HFFc6 (cell line): ENCODE data around the gene TM4SF4. TPM values are rescaled to one million over a fixed set of nuclear protein-coding genes. Genes with fewer than 3 reads are reported as not detected.

Source experiments
- DNase-seq: peaks from one replicate; pipeline ENCODE4 v3.0.0-alpha.2; 2018
- H3K27ac Mint-ChIP-seq: 2 replicates; pipeline ENCODE4 v1.8.0; 2020; ENCODE audit warnings: mild to moderate bottlenecking, mixed read lengths
- H3K27me3 Mint-ChIP-seq: 2 replicates; pipeline ENCODE4 v1.8.0; 2021; ENCODE audit warnings: mild to moderate bottlenecking, moderate library complexity, mixed read lengths; ENCODE audit not compliant: insufficient read depth
- H3K36me3 Mint-ChIP-seq: 2 replicates; pipeline ENCODE4 v1.8.0; 2021; ENCODE audit warnings: low read depth, mixed read lengths
- H3K4me1 Mint-ChIP-seq: 2 replicates; pipeline ENCODE4 v1.8.0; 2020; ENCODE audit warnings: low read depth, mixed read lengths
- H3K4me3 Mint-ChIP-seq: 2 replicates; pipeline ENCODE4 v1.8.0; 2020; ENCODE audit warnings: mild to moderate bottlenecking, moderate library complexity, mixed read lengths
- H3K9me3 Mint-ChIP-seq: 2 replicates; pipeline ENCODE4 v1.8.0; 2020; ENCODE audit warnings: mild to moderate bottlenecking, mixed read lengths
- total RNA-seq, 6 experiments: library from RNA; stranded (reverse); fragmentation: NEBNext Ultra II Directional; extraction: Animal tissue kit (Norgen Biotek cat#: 25700); gene quantifications; 2 replicates in 1 of 6; 3 replicates in 5 of 6; pipeline ENCODE4 v1.2.3, GENCODE V29; 2021
- TF ChIP-seq, protein P1 (sequence below): fragments of 200-600 bp; sonication (generic); IDR thresholded peaks from 2 replicates; pipeline ENCODE4 v1.5.0; 2021; ENCODE audit warnings: antibody characterized with exemption, mild to moderate bottlenecking

TM4SF4 gene
- total RNA-seq, 6 experiments from 2014 or later: 0.25 to 1.3 (median 0.63) TPM

DNA sequence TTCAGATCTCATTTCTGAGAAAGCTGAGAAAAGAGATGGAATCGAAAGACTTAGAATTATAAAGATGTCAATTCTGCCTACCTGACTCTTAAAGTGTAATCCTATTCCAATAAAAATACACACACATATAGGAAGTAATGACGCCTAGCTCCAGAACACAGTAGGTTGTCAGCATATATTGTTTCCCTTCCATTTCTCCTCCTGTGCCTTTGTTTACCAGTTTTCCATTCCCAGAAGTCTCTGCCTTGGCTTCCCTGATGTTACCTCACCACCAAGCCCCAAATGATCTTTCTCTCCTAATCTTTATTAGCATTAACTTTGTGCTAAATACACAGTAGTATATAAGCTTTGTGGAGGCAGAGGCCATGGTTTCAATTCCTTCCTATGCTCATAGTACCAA lies 40.0 kb downstream of the TM4SF4 start:
- DNase-seq: no peak
- Mint-ChIP-seq H3K4me3 (no peak overlapping the region), H3K4me1 (peaks cover 10% of the 10 kb centered on the region), H3K27me3 (peaks cover 5% of the 10 kb centered on the region; the same call in 1 of the 2 replicates), H3K9me3 (no peaks in the 10 kb centered on the region), H3K27ac (no peak overlapping the region; the same call in 1 of the 2 replicates), H3K36me3 (no peaks in the 10 kb centered on the region)
- TF ChIP-seq, protein P1, sequence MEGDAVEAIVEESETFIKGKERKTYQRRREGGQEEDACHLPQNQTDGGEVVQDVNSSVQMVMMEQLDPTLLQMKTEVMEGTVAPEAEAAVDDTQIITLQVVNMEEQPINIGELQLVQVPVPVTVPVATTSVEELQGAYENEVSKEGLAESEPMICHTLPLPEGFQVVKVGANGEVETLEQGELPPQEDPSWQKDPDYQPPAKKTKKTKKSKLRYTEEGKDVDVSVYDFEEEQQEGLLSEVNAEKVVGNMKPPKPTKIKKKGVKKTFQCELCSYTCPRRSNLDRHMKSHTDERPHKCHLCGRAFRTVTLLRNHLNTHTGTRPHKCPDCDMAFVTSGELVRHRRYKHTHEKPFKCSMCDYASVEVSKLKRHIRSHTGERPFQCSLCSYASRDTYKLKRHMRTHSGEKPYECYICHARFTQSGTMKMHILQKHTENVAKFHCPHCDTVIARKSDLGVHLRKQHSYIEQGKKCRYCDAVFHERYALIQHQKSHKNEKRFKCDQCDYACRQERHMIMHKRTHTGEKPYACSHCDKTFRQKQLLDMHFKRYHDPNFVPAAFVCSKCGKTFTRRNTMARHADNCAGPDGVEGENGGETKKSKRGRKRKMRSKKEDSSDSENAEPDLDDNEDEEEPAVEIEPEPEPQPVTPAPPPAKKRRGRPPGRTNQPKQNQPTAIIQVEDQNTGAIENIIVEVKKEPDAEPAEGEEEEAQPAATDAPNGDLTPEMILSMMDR: no peak

DNA sequence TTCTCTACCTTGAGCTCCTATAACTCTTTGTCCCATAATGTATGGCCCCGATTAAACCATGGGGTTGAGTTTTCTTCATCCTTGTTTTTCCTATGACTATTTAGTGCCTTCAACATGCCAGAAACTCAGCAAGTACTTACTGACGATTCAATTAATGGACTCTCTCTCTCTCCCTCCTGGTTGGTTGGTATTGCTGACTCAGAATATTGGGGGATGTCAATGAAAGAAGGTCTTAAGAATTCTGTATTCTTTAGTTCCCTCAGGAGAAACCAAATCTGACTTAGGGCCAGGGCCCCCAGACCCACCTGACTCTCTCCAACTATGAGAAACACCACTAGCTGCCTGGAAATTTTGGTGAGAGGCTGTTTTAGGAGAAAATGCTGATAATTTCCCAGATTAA lies 40.8 kb downstream of the TM4SF4 start:
- no peak for DNase-seq
- Mint-ChIP-seq H3K27ac (no peak overlapping the region), H3K9me3 (no peaks in the 10 kb centered on the region), H3K36me3 (no peaks in the 10 kb centered on the region), H3K4me3 (no peak overlapping the region), H3K4me1 (peaks cover 10% of the 10 kb centered on the region), H3K27me3 (peaks cover 5% of the 10 kb centered on the region; the same call in 1 of the 2 replicates)
- TF ChIP-seq, protein P1: no peak

- Mint-ChIP-seq H3K4me1 (peaks cover 10% of the 10 kb centered on the region), H3K27ac (no peak overlapping the region), H3K9me3 (no peaks in the 10 kb centered on the region), H3K4me3 (no peak overlapping the region), H3K36me3 (no peaks in the 10 kb centered on the region), H3K27me3 (peaks cover 5% of the 10 kb centered on the region; the same call in 1 of the 2 replicates)
- TF ChIP-seq, protein P1: no peak
- DNase-seq: no peak
These were observed 42.4 kb downstream of the TM4SF4 start for GRCh38 chr3:149516920-149517319.

- Mint-ChIP-seq H3K36me3 (peaks cover 14% of the 10 kb centered on the region), H3K4me3 (no peak overlapping the region), H3K9me3 (no peaks in the 10 kb centered on the region), H3K27ac (no peak overlapping the region), H3K4me1 (no peaks in the 10 kb centered on the region), H3K27me3 (no peaks in the 10 kb centered on the region)
- TF ChIP-seq, protein P1: no peak
- DNase-seq: no peak
These were observed 45.4 kb downstream of the TM4SF4 start for GRCh38 chr3:149519912-149520311.

GRCh38 chr3:149523512-149524299 lies 49.2 kb downstream of the TM4SF4 start:
- H3K4me1 Mint-ChIP-seq: peaks cover 15% of the 10 kb centered on the region
- TF ChIP-seq, protein P1: no peak
- H3K27ac Mint-ChIP-seq: peak overlapping the region; percentile 13; the same call in 1 of the 2 replicates
- DNase-seq: no peak
- H3K9me3 Mint-ChIP-seq: no peaks in the 10 kb centered on the region
- peaks cover 27% of the 10 kb centered on the region for H3K36me3 Mint-ChIP-seq
- H3K4me3 Mint-ChIP-seq: no peak overlapping the region
- no peaks in the 10 kb centered on the region for H3K27me3 Mint-ChIP-seq
